D721Med (cell line): ENCODE measurements around the gene ABHD16B.

Experiments
- DNase-seq: peaks from one replicate; pipeline ENCODE4 v3.0.0; 2011; ENCODE audit warnings: low spot score; ENCODE audit not compliant: insufficient read length
- FAIRE-seq: peaks from 2 replicates; lab custom pipeline; 2011; peaks lifted over from hg19 to GRCh38; lab: Jason Lieb, UNC
- CTCF ChIP-seq: IDR thresholded peaks from 2 replicates; pipeline ENCODE4 v1.5.1; 2012; ENCODE audit warnings: mild to moderate bottlenecking, control low read depth; ENCODE audit not compliant: insufficient read depth; ENCODE audit errors: missing control alignments

ABHD16B gene

GRCh38 chr20:63903796-63904561 is 42.7 kb downstream of the ABHD16B start:
- FAIRE-seq (no peak), DNase-seq (no peak)
- no peak for TF ChIP-seq CTCF

- no peak for TF ChIP-seq CTCF
- no peak for DNase-seq
- no peak for FAIRE-seq
Measured at GRCh38 chr20:63908008-63908682, 46.8 kb downstream of the ABHD16B start.

GRCh38 chr20:63911176-63911575 is 49.9 kb downstream of the ABHD16B start:
- no peak for DNase-seq
- no peak for TF ChIP-seq CTCF
- FAIRE-seq = no peak
